NCI-H345 treated with DMSO at 0.1 percent for 48 hours (cell line): ENCODE data around the gene FERMT3.
A peak's percentile ranks its signal among the peaks of the same experiment; 100 is the strongest.

Source experiments
- DNase-seq: peaks from one replicate; lab custom pipeline; 2025; ENCODE audit not compliant: unreplicated experiment; lab: John Stamatoyannopoulos, UW

Gene FERMT3

GRCh38 chr11:64185693-64186491 is 20.6 kb upstream of the FERMT3 start, which contains the start of gene STIP1:
STIP1 (plus strand) TSS chr11:64186171; CDS start chr11:64186262, 91 bp downstream.
- DNase-seq: peak; percentile 99

GRCh38 chr11:64186492-64187165 is 19.9 kb upstream of the FERMT3 start:
- no peak for DNase-seq

- DNase-seq: no peak
Observed at GRCh38 chr11:64192434-64192833, 14.1 kb upstream of the FERMT3 start.

GRCh38 chr11:64196626-64197025 is 9.9 kb upstream of the FERMT3 start:
- DNase-seq: no peak

- no peak for DNase-seq
Observed at GRCh38 chr11:64198511-64198910, 8.0 kb upstream of the FERMT3 start.

GRCh38 chr11:64201543-64201942 is 5.0 kb upstream of the FERMT3 start:
- DNase-seq: no peak

- no peak for DNase-seq
Observed at GRCh38 chr11:64202992-64203391, 3.5 kb upstream of the FERMT3 start.

- no peak for DNase-seq
Observed at GRCh38 chr11:64203421-64204079, 3.0 kb upstream of the FERMT3 start.

GRCh38 chr11:64204080-64204440 is 2.5 kb upstream of the FERMT3 start:
- DNase-seq: no peak

- peak; percentile 31 for DNase-seq
Observed at GRCh38 chr11:64204464-64204989, 2.0 kb upstream of the FERMT3 start.

- no peak for DNase-seq
Observed at GRCh38 chr11:64207256-64208085, 950 bp downstream of the FERMT3 start.

- no peak for DNase-seq
Observed at GRCh38 chr11:64208086-64208795, 1.7 kb downstream of the FERMT3 start.

GRCh38 chr11:64208796-64209562 is 2.5 kb downstream of the FERMT3 start:
- DNase-seq: no peak

- DNase-seq: no peak
Observed at GRCh38 chr11:64209563-64209843, 3.0 kb downstream of the FERMT3 start.

GRCh38 chr11:64210301-64211020 is 3.9 kb downstream of the FERMT3 start:
- DNase-seq: no peak

- DNase-seq: no peak
Observed at GRCh38 chr11:64211181-64211872, 4.8 kb downstream of the FERMT3 start.

GRCh38 chr11:64216879-64217278 is 10.4 kb downstream of the FERMT3 start:
- DNase-seq: no peak

GRCh38 chr11:64218628-64219353 is 12.3 kb downstream of the FERMT3 start:
- DNase-seq: no peak
